GM12878 (cell line): Measurements from ENCODE around the gene HOMER2. TPM values are rescaled to one million over a fixed set of nuclear protein-coding genes. Genes with fewer than 3 reads are reported as not detected.

Experiments
- ATAC-seq: fragments of 200-7000 bp; cut with Tn5 transposase; 3 replicates; pipeline ENCODE4 v1.9.1; 2020; ENCODE audit warnings: mild to moderate bottlenecking, moderate library complexity
- BruUV-seq: library from RNA; stranded (reverse); fragments of 400-500 nt; replicated peaks from 2 replicates; lab custom pipeline; 2021; lab: Mats Ljungman, UMichigan
- CTCF ChIA-PET: fragments of 300-600 bp; sonication (Branson Sonifier 250); formaldehyde crosslinking; extraction: SDS; loops from one replicate; lab custom pipeline; 2021; ENCODE audit warnings: inconsistent platforms; lab: Yijun Ruan, JAX
- POLR2A ChIA-PET: fragments of 350-600 bp; formaldehyde crosslinking; extraction: SDS; loops from one replicate; lab custom pipeline; 2021; ENCODE audit warnings: inconsistent platforms; lab: Charles Lee
- RAD21 ChIA-PET: fragments of 300-600 bp; sonication (Branson Sonifier 250); formaldehyde crosslinking; loops from one replicate; lab custom pipeline; 2023; ENCODE audit warnings: antibody characterized with exemption; ENCODE audit not compliant: unreplicated experiment; lab: Charles Lee
- SMC1A ChIA-PET: fragments of 300-600 bp; sonication (Branson Sonifier 250); formaldehyde crosslinking; loops from one replicate; lab custom pipeline; 2023; ENCODE audit not compliant: unreplicated experiment, uncharacterized antibody; lab: Charles Lee
- DNase-seq: peaks from one replicate; pipeline ENCODE4 v3.0.0-alpha.2; 2011; ENCODE audit warnings: low read depth, low spot score
- FAIRE-seq: peaks from 3 replicates; lab custom pipeline; 2011; peaks lifted over from hg19 to GRCh38; lab: Jason Lieb, UNC
- H2AFZ ChIP-seq: 2 replicates; pipeline ENCODE4 v1.6.0; 2011; ENCODE audit warnings: low read depth, low read length, control low read depth; ENCODE audit not compliant: control insufficient read depth
- H3K27ac ChIP-seq: 2 replicates; pipeline ENCODE4 v1.5.1; 2011; ENCODE audit warnings: control low read depth; ENCODE audit not compliant: control insufficient read depth, insufficient read depth
- H3K27me3 ChIP-seq, 2 experiments: replicated peaks in 1 of 2; 2 replicates each; pipeline versions ENCODE4 v1.6.0 to v1.6.1; 2011; ENCODE audit warnings: low read length in 1 of 2; ENCODE audit not compliant: control insufficient read depth in 2 of 2, insufficient read depth in 2 of 2
- H3K36me3 ChIP-seq, 2 experiments: 2 replicates each; pipeline ENCODE4 v1.5.1; 2011; ENCODE audit warnings: low read length in 1 of 2; ENCODE audit not compliant: control insufficient read depth in 2 of 2, insufficient read depth in 2 of 2
- H3K4me1 ChIP-seq: 2 replicates; pipeline ENCODE4 v1.6.1; 2011; ENCODE audit warnings: mild to moderate bottlenecking, low read length, moderate library complexity, mixed read lengths; ENCODE audit not compliant: control insufficient read depth, insufficient read depth
- H3K4me2 ChIP-seq: 2 replicates; pipeline ENCODE4 v1.6.0; 2011; ENCODE audit warnings: control low read depth; ENCODE audit not compliant: control insufficient read depth, insufficient read depth
- H3K4me3 ChIP-seq: fragments of 200-600 bp; sonication (generic); 2 replicates; pipeline ENCODE4 v1.5.1; 2016
- H3K79me2 ChIP-seq: 2 replicates; pipeline ENCODE4 v1.6.0; 2011; ENCODE audit warnings: low read length; ENCODE audit not compliant: control insufficient read depth, insufficient read depth
- H3K9ac ChIP-seq: 2 replicates; pipeline ENCODE4 v1.8.0; 2011; ENCODE audit warnings: low read length, control low read depth, mixed read lengths; ENCODE audit not compliant: control insufficient read depth, insufficient read depth
- H3K9me3 ChIP-seq: replicated peaks from 3 replicates; pipeline ENCODE4 v1.5.1; 2011; ENCODE audit warnings: mild to moderate bottlenecking, low read length; ENCODE audit not compliant: control insufficient read depth, insufficient read depth
- H4K20me1 ChIP-seq: 2 replicates; pipeline ENCODE4 v1.6.0; 2011; ENCODE audit not compliant: control insufficient read depth, insufficient read depth
- IKZF1 ChIP-seq: fragments of 450-650 bp; conservative IDR thresholded peaks from 2 replicates; pipeline ENCODE4 v1.6.1; 2017; ENCODE audit warnings: antibody characterized with exemption, mild to moderate bottlenecking
- RB1 ChIP-seq: fragments of 450-650 bp; formaldehyde crosslinking; IDR thresholded peaks from 2 replicates; pipeline ENCODE4 v1.6.1; 2017; ENCODE audit warnings: mild to moderate bottlenecking, borderline replicate concordance
- SUPT20H ChIP-seq: IDR thresholded peaks from 2 replicates; pipeline ENCODE4 v1.6.1; 2011; ENCODE audit warnings: low read depth, mild to moderate bottlenecking, low read length, moderate library complexity, borderline replicate concordance; ENCODE audit not compliant: control insufficient read depth
- WGBS: methylation state at CpG from one replicate; pipeline ENCODE4 v1.1.6; 2016; ENCODE audit warnings: low lambda C conversion rate; ENCODE audit not compliant: insufficient replicate concordance, insufficient coverage; ENCODE audit errors: missing lambda C conversion rate; 5-methylcytosine and 5-hydroxymethylcytosine counted together
- in situ Hi-C: fragments of 300-500 bp; cut with MboI; formaldehyde crosslinking; loops from 9 replicates; pipeline ENCODE4 v1.14.3; 2018; ENCODE audit warnings: mixed read lengths
- intact Hi-C: fragments of 100-400 bp; cut with micrococcal nuclease; formaldehyde crosslinking; loops from one replicate; pipeline ENCODE4 v1.14.2; 2022; ENCODE audit not compliant: unreplicated experiment
- polyA plus RNA-seq, 11 experiments: library from polyadenylated mRNA; depleted of rRNA in 4 of 11; unstranded in 6 of 11; stranded (reverse) in 5 of 11; fragments of >200 nt; fragmentation: Nextera tagmentation in 4 of 11; fragmentation: Illumina TruSeq in 1 of 11; extraction: Ambion mirVana in 4 of 11; extraction: Trizol in 1 of 11; gene quantifications; 1 replicate in 1 of 11; 2 replicates in 10 of 11; pipeline versions ENCODE4 v1.2.1 to v1.2.3, GENCODE V29; 2011 to 2016; ENCODE audit warnings: inconsistent platforms in 2 of 11, missing spikeins in 2 of 11, low read depth in 1 of 11
- total RNA-seq, 4 experiments: library from RNA; depleted of rRNA in 3 of 4; stranded (reverse); fragments of >200 nt in 3 of 4; fragmentation: Illumina TruSeq in 1 of 4; extraction: Trizol in 1 of 4; gene quantifications; 2 replicates each; pipeline versions ENCODE4 v1.2.1 to v1.2.3, GENCODE V29; 2013 to 2021
- TF ChIP-seq, protein P1 (sequence below): fragments of 150-350 bp; IDR thresholded peaks from 2 replicates; pipeline ENCODE4 v1.6.1; 2014; ENCODE audit warnings: mild to moderate bottlenecking, low read depth, low read length

The HOMER2 gene
- total and polyA plus RNA-seq, 10 of the 15 experiments (the other 5 are each of a cell fraction or from before 2014, with no cell fraction given), result 0.60 to 5.0 (median 1.8) TPM

DNA sequence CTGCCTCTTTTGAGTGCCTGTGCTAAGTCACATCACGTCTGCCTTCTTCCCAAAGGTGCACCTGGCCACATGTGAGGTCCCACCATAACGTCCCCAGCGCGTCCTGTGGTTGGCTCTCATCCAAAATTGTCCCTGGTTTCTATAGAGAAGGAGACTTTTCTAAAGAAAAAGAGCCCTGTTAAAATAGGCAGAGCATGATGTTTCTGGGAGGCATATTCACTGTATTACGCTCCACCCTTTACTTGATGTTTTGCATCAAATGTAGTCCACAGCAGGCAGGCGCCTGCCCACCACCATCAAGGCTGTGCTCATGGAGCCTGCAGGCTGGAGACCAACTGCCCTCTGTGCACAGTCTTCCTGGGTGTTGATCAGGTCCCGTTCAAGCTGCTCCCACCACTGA lies 106.8 kb downstream of the HOMER2 start:
- H2AFZ ChIP-seq, result no peak overlapping the region
- no peak for FAIRE-seq
- RAD21 ChIA-PET, result interaction anchor here (0.6 to 1.4 kb wide), 4 partner anchors 11 to 154 kb away, joined by 3 to 7 read pairs (median 5); no protein-coding TSS in a partner anchor

More for the DNA sequence above, 106.8 kb downstream of the HOMER2 start:
- Histone ChIP-seq H3K9me3 (no peaks in the 10 kb centered on the region), H3K4me3 (no peak overlapping the region), H3K27ac (no peak overlapping the region), H3K79me2 (no peaks in the 10 kb centered on the region), H3K27me3 (peaks cover 0 to 5% of the 10 kb centered on the region in 2 experiments; a peak in 1 of 4 replicates), H4K20me1 (no peaks in the 10 kb centered on the region), H3K9ac (no peak overlapping the region), H3K36me3 (no peaks in the 10 kb centered on the region), H3K4me2 (no peak overlapping the region), H3K4me1 (peaks cover 6% of the 10 kb centered on the region; the same call in 1 of the 2 replicates)
- ATAC-seq (no peak), DNase-seq (no peak)
- ChIA-PET CTCF (interaction anchor here (1.3 kb wide), 2 partner anchors 13 to 154 kb away, joined by 4 to 6 read pairs; no protein-coding TSS in a partner anchor), SMC1A (interaction anchor here (0.9 to 1.3 kb wide), 3 partner anchors 13 to 155 kb away, joined by 3 to 4 read pairs (median 4); no protein-coding TSS in a partner anchor), POLR2A (interaction anchor here (0.5 kb wide), 1 partner anchor 105 kb away, joined by 3 read pairs; no protein-coding TSS in a partner anchor)
- 66% methylated on average over 7 of the region's 7 CpGs for WGBS
- in situ Hi-C loops (no loop called here), intact Hi-C loops (loop anchor here (10.0 kb wide), 1 partner anchor 91 kb away; no protein-coding TSS in a partner anchor)
- TF ChIP-seq IKZF1, result no peak
- TF ChIP-seq, protein P1, sequence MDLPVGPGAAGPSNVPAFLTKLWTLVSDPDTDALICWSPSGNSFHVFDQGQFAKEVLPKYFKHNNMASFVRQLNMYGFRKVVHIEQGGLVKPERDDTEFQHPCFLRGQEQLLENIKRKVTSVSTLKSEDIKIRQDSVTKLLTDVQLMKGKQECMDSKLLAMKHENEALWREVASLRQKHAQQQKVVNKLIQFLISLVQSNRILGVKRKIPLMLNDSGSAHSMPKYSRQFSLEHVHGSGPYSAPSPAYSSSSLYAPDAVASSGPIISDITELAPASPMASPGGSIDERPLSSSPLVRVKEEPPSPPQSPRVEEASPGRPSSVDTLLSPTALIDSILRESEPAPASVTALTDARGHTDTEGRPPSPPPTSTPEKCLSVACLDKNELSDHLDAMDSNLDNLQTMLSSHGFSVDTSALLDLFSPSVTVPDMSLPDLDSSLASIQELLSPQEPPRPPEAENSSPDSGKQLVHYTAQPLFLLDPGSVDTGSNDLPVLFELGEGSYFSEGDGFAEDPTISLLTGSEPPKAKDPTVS, result no peak
- TF ChIP-seq SUPT20H, result no peak
- no peak for TF ChIP-seq RB1
- no TSS peak for BruUV-seq
